ENCODE data around the gene MMP7.

- TF ChIP-seq CTCF (IDR thresholded peaks at IDR 0.05 in 4 of 5, conservative IDR thresholded peaks at IDR 0.05 in 1 of 5): no peak
- no peak for TF ChIP-seq POLR2A (IDR thresholded peaks at IDR 0.05)
These were observed 14.4 kb downstream of the MMP7 start for GRCh38 chr11:102516179-102516578.

All from gastrocnemius medialis (tissue), 4 donors.